Measurements from ENCODE around the gene OLR1. TPM values are rescaled to one million over a fixed set of nuclear protein-coding genes. Genes with fewer than 3 reads are reported as not detected.

The OLR1 gene
- polyA plus RNA-seq, 1 donor from 2014 or later = not detected

DNA sequence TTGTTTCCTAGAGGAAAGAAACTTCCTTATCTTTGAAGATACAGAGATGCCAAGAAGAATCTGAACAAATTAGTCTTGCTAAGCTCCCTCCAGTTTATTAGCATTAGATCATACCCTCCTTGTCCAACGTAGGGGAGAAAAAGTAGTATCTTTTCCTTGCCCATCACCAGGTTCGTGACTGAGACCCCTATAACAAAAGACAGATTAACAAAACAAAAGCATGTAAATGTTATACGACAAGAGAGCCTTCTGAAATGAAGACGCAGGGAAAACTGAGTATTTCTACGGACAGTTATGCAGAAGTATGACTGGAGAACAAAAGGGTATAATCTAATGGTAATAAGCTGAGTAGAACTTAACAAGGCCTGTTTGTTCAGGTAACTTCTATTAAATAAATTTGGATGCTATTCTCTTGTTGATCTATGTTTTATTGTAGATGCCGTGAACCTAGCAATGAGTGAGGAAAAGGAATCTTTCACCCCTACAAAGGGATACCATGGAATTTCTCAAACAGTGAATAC is 39.0 kb downstream of the OLR1 start:
- H3K9me3 ChIP-seq (ENCODE audit: low read length) = no peaks in the 10 kb centered on the region
- H3K36me3 ChIP-seq (ENCODE audit: insufficient read depth, low read length) = no peaks in the 10 kb centered on the region
- H3K9ac ChIP-seq (ENCODE audit: low read length) = no peak overlapping the region
- no peak for TF ChIP-seq MXI1 (conservative IDR thresholded peaks at IDR 0.05; ENCODE audit: poor library complexity, severe bottlenecking)
- TF ChIP-seq REST (IDR thresholded peaks at IDR 0.05; ENCODE audit: borderline replicate concordance) = no peak
- no peak for TF ChIP-seq TAF1 (IDR thresholded peaks at IDR 0.05; ENCODE audit: low read depth)
- no peak for TF ChIP-seq EP300 (conservative IDR thresholded peaks at IDR 0.05; ENCODE audit: poor library complexity, severe bottlenecking)
- no peak for TF ChIP-seq SMC3 (conservative IDR thresholded peaks at IDR 0.05; ENCODE audit: poor library complexity)
- TF ChIP-seq RAD21 (conservative IDR thresholded peaks at IDR 0.05) = no peak
- TF ChIP-seq POLR2AphosphoS5 (IDR thresholded peaks at IDR 0.05) = no peak
- TF ChIP-seq CTCF (IDR thresholded peaks at IDR 0.05; ENCODE audit: poor library complexity, severe bottlenecking) = no peak
- TF ChIP-seq EZH2 (IDR thresholded peaks at IDR 0.05; ENCODE audit: borderline replicate concordance, insufficient read depth, low read length, poor library complexity, severe bottlenecking) = no peak
- no peak overlapping the region for H3K27ac ChIP-seq (ENCODE audit: low read length)
- no peaks in the 10 kb centered on the region for H3K27me3 ChIP-seq (ENCODE audit: insufficient read depth, low read depth, low read length)
- H3F3A ChIP-seq (ENCODE audit: insufficient read depth, low read length, poor library complexity, severe bottlenecking) = no peaks in the 10 kb centered on the region
- no peak overlapping the region for H3K4me3 ChIP-seq (ENCODE audit: low read length)
- H3K79me2 ChIP-seq (replicated peaks; ENCODE audit: insufficient read depth, low read length) = no peaks in the 10 kb centered on the region
- no peak overlapping the region for H3K4me2 ChIP-seq (ENCODE audit: low read length)
- H2AFZ ChIP-seq (ENCODE audit: low read depth, low read length) = no peak overlapping the region
- H3K9me2 ChIP-seq (ENCODE audit: insufficient read depth, low read length) = no peaks in the 10 kb centered on the region
- H4K20me1 ChIP-seq (ENCODE audit: insufficient read depth) = no peaks in the 10 kb centered on the region

DNA sequence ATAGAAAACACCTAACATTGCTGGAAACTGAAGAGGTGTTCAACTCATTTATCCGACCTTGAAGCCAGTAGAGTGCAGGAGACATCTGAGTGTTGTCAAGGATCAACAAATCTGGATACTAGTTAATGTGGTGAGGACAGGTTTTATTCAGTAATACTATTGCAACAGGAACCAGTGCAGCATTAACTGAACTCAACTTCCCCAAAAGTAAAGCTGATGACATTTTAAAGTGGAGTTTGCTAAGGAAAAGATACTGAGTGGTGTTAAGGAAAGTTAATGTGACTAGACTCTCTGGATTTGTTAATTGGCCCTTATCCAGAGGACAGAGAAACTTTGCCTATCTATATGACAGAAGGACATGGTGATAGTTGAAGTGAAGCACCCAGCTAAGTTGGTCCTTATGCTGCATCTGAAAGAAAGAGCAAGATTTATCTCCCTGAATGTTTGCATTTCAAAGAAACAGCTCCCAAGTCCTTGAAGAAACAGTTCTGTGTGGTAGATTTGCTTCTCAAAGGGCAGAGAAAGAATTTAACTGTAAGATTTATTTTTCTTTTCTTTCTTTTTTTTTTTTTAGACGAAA is 40.7 kb downstream of the OLR1 start:
- no peak overlapping the region for H3K9ac ChIP-seq (ENCODE audit: low read length)
- no peak overlapping the region for H3K4me2 ChIP-seq (ENCODE audit: low read length)
- H3K79me2 ChIP-seq (replicated peaks; ENCODE audit: insufficient read depth, low read length) = no peaks in the 10 kb centered on the region
- TF ChIP-seq MXI1 (conservative IDR thresholded peaks at IDR 0.05; ENCODE audit: poor library complexity, severe bottlenecking) = no peak
- TF ChIP-seq CTCF (IDR thresholded peaks at IDR 0.05; ENCODE audit: poor library complexity, severe bottlenecking) = no peak
- no peak for TF ChIP-seq TAF1 (IDR thresholded peaks at IDR 0.05; ENCODE audit: low read depth)
- no peak for TF ChIP-seq EZH2 (IDR thresholded peaks at IDR 0.05; ENCODE audit: borderline replicate concordance, insufficient read depth, low read length, poor library complexity, severe bottlenecking)
- TF ChIP-seq REST (IDR thresholded peaks at IDR 0.05; ENCODE audit: borderline replicate concordance) = no peak
- no peaks in the 10 kb centered on the region for H4K20me1 ChIP-seq (ENCODE audit: insufficient read depth)
- no peak overlapping the region for H2AFZ ChIP-seq (ENCODE audit: low read depth, low read length)
- no peaks in the 10 kb centered on the region for H3K36me3 ChIP-seq (ENCODE audit: insufficient read depth, low read length)
- H3K9me3 ChIP-seq (ENCODE audit: low read length) = no peaks in the 10 kb centered on the region
- H3K4me3 ChIP-seq (ENCODE audit: low read length) = no peak overlapping the region
- no peaks in the 10 kb centered on the region for H3F3A ChIP-seq (ENCODE audit: insufficient read depth, low read length, poor library complexity, severe bottlenecking)
- H3K9me2 ChIP-seq (ENCODE audit: insufficient read depth, low read length) = no peaks in the 10 kb centered on the region
- H3K27me3 ChIP-seq (ENCODE audit: insufficient read depth, low read depth, low read length) = no peaks in the 10 kb centered on the region
- no peak overlapping the region for H3K27ac ChIP-seq (ENCODE audit: low read length)
